Measurements from ENCODE around the gene FGGY.

GRCh38 chr1:59580257-59580656, 283.4 kb downstream of the FGGY start:
- TF ChIP-seq CTCF (conservative IDR thresholded peaks at IDR 0.05 in 1 of 2, IDR thresholded peaks at IDR 0.05 in 1 of 2; ENCODE audit: extremely low read depth in 1 of 2, insufficient read depth in 1 of 2, low read depth in 1 of 2, low read length in 2 of 2) (no peak), EZH2 (IDR thresholded peaks at IDR 0.05; ENCODE audit: borderline replicate concordance, low read length) (no peak)
